AG04450 (cell line): ENCODE data around the gene IL24. TPM values are rescaled to one million over a fixed set of nuclear protein-coding genes. Genes with fewer than 3 reads are reported as not detected.
"Not testable (repeated sequence)": the region's sequence is repeated elsewhere in the genome, so short reads cannot be mapped to it uniquely, and the experiment has no call there.

Source experiments
- CTCF ChIA-PET: fragments of 300-600, 350-600 bp; formaldehyde crosslinking; extraction: SDS; loops from one replicate; lab custom pipeline; 2022; ENCODE audit warnings: antibody characterized with exemption, inconsistent platforms; lab: Charles Lee
- POLR2A ChIA-PET: fragments of 350-600 bp; formaldehyde crosslinking; extraction: SDS; loops from one replicate; lab custom pipeline; 2021; ENCODE audit warnings: antibody characterized with exemption, inconsistent platforms; lab: Yijun Ruan, JAX
- DNase-seq: peaks from one replicate; pipeline ENCODE4 v3.0.0-alpha.2; 2011; ENCODE audit warnings: low read depth, low spot score
- H3K27ac ChIP-seq: one replicate; pipeline ENCODE4 v1.5.1; 2012; ENCODE audit warnings: low read depth, low read length, control low read depth
- H3K27me3 ChIP-seq: one replicate; pipeline ENCODE4 v1.6.0; 2012; ENCODE audit warnings: low read length; ENCODE audit not compliant: control insufficient read depth, insufficient read depth
- H3K4me3 ChIP-seq: 2 replicates; pipeline ENCODE4 v1.5.1; 2011; ENCODE audit warnings: mild to moderate bottlenecking, low read depth, low read length, control low read depth
- H3K9me3 ChIP-seq: 2 replicates; pipeline ENCODE4 v1.5.1; 2012; ENCODE audit warnings: low read length; ENCODE audit not compliant: control insufficient read depth, insufficient read depth
- polyA plus RNA-seq: library from polyadenylated mRNA; depleted of rRNA; stranded (reverse); fragments of >200 nt; gene quantifications from 2 replicates; pipeline ENCODE4 v1.2.3, GENCODE V29; 2011
- TF ChIP-seq, protein P1 (sequence below): IDR thresholded peaks from 2 replicates; pipeline ENCODE4 v1.5.1; 2011; ENCODE audit warnings: low read depth, low read length, control low read depth, inconsistent platforms

The IL24 gene
- polyA plus RNA-seq, 1 experiment: 0.73 TPM

DNA sequence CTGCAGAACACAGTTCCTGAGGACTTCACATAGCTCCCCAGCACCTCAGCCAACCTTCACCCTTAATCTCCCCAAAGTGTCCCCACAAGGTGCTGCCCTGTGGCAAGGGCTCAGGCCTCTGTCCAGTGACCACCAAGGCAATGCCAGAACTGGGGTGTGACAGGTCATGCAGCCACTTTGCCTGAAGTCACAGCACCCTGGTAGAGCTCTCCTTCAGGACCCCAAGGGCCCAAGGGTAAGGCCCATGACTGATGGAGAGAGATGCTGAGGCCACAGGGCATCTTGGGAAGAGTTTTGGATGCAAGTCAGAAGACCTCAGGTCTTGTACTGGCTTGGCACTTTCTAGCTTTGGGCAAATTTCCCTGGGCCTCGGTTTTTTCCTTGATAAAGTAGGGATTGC is 25.3 kb downstream of the IL24 start:
- ChIA-PET CTCF (interaction anchor here (0.9 to 2.1 kb wide), 4 partner anchors 10 to 188 kb away, joined by 3 to 11 read pairs (median 6); no protein-coding TSS in a partner anchor), POLR2A (no interaction called here)
- Histone ChIP-seq H3K9me3 (peaks cover 2% of the 10 kb centered on the region; the same call in 1 of the 2 replicates), H3K27ac (no peak overlapping the region), H3K27me3 (peaks cover 2% of the 10 kb centered on the region), H3K4me3 (no peak overlapping the region)
- TF ChIP-seq, protein P1, sequence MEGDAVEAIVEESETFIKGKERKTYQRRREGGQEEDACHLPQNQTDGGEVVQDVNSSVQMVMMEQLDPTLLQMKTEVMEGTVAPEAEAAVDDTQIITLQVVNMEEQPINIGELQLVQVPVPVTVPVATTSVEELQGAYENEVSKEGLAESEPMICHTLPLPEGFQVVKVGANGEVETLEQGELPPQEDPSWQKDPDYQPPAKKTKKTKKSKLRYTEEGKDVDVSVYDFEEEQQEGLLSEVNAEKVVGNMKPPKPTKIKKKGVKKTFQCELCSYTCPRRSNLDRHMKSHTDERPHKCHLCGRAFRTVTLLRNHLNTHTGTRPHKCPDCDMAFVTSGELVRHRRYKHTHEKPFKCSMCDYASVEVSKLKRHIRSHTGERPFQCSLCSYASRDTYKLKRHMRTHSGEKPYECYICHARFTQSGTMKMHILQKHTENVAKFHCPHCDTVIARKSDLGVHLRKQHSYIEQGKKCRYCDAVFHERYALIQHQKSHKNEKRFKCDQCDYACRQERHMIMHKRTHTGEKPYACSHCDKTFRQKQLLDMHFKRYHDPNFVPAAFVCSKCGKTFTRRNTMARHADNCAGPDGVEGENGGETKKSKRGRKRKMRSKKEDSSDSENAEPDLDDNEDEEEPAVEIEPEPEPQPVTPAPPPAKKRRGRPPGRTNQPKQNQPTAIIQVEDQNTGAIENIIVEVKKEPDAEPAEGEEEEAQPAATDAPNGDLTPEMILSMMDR: no peak
- DNase-seq: no peak

DNA sequence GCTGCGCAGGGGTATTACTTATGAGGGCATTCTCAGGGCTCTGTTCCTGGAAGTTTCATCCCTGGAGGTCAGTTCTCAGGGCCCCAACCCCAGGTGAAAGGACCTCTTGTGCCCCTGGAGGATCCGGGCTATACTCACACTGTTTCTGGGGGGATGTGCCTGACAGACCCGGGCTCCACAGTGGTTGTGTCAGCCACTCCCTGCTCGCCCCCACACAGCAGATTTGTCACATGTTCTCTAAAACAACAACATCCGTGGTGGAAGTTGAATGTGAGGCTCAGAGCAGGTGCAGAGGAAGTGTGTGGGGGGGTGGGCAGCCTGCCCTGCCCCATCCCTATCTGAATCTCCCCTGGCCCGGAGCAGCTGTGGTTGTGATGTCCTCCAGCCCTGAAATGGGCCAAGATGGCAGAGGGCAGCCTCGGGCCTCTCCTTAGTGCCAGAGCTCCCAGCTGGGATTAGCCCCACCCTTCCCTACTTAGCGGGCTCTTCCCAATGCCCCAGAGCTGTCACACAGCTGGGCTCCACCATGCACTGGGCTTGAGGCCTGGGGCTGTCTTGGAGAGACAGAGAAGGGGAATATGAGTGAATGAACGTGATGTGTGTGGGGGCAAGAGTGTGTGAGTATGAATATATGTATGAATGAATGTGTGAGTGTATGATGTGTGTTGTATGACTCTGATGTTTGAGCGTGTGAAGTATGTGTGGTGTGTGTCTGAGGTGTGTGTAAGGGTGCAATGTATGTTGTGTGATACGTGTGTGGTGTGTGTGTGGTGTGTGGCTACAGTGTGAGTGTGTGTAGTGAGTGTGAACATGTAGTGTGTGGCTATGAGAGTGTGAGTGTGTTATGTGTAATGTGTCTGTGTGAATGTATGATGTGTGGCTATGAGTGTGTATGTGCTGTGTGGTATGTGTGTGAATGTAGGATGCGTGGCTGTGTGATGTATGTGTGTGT is 26.0 kb downstream of the IL24 start:
- no peak overlapping the region for H3K4me3 ChIP-seq
- H3K9me3 ChIP-seq: peaks cover 2% of the 10 kb centered on the region; the same call in 1 of the 2 replicates
- ChIA-PET POLR2A (no interaction called here), CTCF (interaction anchor here (1.5 to 2.1 kb wide), 2 partner anchors 10 to 189 kb away, joined by 7 to 11 read pairs; no protein-coding TSS in a partner anchor)
- H3K27me3 ChIP-seq: no peaks in the 10 kb centered on the region
- H3K27ac ChIP-seq: no peak overlapping the region
- TF ChIP-seq, protein P1: no peak
- DNase-seq: no peak

DNA sequence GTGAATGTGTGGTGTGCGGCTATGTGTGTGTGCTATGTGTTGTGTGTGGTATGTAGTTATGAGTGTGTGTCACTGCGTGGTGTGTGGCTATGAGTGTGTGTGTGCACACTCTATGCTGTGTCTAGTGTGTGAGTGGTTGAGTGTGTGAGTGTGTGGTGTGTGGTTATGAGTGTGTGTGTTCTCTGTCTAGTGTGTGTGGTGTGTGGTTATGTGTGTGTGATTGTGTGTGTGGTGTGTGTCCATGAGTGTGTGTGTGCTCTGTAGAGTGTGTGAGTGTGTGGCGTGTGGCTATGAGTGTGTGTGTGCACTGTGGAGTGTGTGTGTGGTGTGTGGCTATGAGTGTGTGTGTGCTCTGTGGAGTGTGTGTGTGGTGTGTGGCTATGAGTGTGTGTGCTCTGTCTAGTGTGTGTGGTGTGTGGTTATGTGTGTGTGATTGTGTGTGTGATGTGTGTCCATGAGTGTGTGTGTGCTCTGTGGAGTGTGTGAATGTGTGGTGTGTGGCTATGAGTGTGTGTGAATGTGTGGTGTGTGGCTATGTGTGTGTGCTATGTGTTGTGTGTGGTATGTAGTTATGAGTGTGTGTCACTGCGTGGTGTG is 26.8 kb downstream of the IL24 start:
- POLR2A ChIA-PET, H3K9me3 ChIP-seq, DNase-seq, H3K27ac ChIP-seq, CTCF ChIA-PET, H3K4me3 ChIP-seq, H3K27me3 ChIP-seq: not testable (repeated sequence)

DNA sequence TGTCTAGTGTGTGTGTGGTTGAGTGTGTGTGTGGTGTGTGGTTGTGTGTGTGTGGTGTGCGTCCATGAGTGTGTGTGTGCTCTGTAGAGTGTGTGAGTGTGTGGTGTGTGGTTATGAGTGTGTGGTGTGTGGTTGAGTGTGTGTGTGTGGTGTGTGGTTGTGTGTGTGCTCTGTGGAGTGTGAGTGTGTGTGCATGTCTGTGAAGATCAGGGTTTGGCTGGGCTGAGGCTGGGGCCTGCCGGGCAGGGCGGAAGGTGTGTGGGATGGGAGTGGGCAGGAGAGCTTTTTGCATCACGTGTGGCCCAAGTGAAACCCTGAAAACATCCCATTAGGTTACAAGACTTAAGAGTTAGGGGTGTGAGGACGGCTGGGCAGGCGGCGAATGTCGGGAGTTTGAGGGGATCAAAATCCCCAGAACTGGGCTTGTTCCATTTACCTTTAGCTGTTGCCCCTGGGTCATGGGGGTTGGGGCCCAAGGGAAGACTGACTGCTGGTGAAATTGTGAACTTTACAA is 27.4 kb downstream of the IL24 start:
- Histone ChIP-seq H3K27me3 (no peaks in the 10 kb centered on the region), H3K27ac (no peak overlapping the region), H3K9me3 (peaks cover 2% of the 10 kb centered on the region; the same call in 1 of the 2 replicates), H3K4me3 (no peak overlapping the region)
- no peak for DNase-seq
- TF ChIP-seq, protein P1: no peak
- ChIA-PET CTCF (no interaction called here), POLR2A (interaction anchor here (0.6 kb wide), 1 partner anchor 43 kb away, joined by 3 read pairs; no protein-coding TSS in a partner anchor)

DNA sequence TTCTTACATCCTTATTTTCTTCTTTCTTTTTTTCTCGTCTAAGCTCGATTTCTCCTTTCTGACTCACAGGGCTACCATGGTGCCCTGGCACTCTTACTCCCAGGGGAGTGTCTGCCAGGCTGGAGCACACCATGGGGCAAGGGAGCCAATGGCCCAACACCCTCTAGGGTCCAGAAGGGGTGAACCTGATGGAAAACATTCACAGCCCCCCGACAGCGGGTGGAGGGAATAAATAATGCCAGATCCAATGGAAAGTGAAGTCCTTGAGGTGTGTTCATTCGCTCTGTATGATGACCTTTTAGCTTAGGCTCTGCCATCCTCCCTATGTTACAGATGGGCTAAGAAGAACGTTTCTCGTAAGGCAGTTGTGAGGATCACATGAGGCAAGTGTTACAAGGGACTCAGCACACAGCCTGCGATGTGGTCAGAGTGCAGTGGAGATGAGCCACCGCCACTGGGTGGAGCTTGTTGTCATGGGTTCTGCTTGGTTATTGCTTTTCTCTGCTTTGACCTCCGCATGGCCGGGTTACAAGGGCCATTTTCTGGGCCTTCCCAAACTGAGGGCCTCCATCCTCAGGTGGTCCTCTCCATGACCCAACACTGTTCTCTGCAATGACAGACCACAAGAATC is 28.0 kb downstream of the IL24 start:
- TF ChIP-seq, protein P1: no peak
- peaks cover 2% of the 10 kb centered on the region; the same call in 1 of the 2 replicates for H3K9me3 ChIP-seq
- POLR2A ChIA-PET: interaction anchor here (0.6 kb wide), 1 partner anchor 44 kb away, joined by 3 read pairs; no protein-coding TSS in a partner anchor
- CTCF ChIA-PET: no interaction called here
- DNase-seq: no peak
- H3K4me3 ChIP-seq: no peak overlapping the region
- H3K27ac ChIP-seq: no peak overlapping the region
- H3K27me3 ChIP-seq: peaks cover under 1% of the 10 kb centered on the region
